Bronchus fibroblast of lung (primary cell): ENCODE results near the gene SLC2A8. TPM values are rescaled to one million over a fixed set of nuclear protein-coding genes. Genes with fewer than 3 reads are reported as not detected.

Source experiments
- total RNA-seq: library from RNA; depleted of rRNA; stranded (reverse); fragments of >200 nt; gene quantifications from 2 replicates; pipeline ENCODE4 v1.2.3, GENCODE V29; 2015

Gene SLC2A8, protein sequence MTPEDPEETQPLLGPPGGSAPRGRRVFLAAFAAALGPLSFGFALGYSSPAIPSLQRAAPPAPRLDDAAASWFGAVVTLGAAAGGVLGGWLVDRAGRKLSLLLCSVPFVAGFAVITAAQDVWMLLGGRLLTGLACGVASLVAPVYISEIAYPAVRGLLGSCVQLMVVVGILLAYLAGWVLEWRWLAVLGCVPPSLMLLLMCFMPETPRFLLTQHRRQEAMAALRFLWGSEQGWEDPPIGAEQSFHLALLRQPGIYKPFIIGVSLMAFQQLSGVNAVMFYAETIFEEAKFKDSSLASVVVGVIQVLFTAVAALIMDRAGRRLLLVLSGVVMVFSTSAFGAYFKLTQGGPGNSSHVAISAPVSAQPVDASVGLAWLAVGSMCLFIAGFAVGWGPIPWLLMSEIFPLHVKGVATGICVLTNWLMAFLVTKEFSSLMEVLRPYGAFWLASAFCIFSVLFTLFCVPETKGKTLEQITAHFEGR
- total RNA-seq, result 8.0 and 9.2 TPM in 2 replicates

DNA sequence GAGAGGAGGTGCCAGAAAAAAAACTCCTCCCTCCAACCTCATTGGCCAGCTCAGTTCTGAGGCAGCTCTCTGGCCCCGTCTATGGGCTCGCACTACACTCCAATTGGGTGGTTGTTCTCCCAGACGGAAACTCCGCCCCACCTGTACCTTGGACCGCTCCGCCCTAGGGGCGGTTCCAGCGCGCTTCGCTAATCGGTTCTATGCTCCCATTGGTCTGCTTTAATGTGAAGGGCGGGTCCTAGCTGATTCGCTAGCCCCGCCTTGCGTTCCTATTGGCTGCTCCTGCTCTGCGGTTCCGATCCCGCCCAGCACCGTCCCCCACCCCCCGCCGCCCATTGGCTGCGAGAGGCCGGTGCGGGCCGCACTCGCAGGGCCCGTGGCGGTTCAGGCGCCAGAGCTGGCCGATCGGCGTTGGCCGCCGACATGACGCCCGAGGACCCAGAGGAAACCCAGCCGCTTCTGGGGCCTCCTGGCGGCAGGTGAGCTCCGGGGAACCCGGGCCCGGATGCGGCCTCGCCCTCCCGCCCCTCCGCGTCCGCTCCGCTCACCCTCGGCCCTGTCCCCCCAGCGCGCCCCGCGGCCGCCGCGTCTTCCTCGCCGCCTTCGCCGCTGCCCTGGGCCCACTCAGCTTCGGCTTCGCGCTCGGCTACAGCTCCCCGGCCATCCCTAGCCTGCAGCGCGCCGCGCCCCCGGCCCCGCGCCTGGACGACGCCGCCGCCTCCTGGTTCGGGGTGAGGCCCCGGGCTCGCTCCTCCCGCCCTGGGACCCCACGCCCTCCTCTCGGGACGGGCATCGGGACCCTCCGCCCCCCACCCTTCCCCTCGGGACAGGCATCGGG lies at the start of gene SLC2A8:
SLC2A8 (plus strand) TSS at position 362 of the 838 bp plus-strand sequence; CDS start at position 424, 62 bp downstream.

GRCh38 chr9:127423934-127424675 lies 27.1 kb downstream of the SLC2A8 start, which contains the start of gene ZNF79:
TSS of gene ZNF79 (plus strand) at chr9:127424382. CDS start at chr9:127424788, 406 bp downstream.

DNA sequence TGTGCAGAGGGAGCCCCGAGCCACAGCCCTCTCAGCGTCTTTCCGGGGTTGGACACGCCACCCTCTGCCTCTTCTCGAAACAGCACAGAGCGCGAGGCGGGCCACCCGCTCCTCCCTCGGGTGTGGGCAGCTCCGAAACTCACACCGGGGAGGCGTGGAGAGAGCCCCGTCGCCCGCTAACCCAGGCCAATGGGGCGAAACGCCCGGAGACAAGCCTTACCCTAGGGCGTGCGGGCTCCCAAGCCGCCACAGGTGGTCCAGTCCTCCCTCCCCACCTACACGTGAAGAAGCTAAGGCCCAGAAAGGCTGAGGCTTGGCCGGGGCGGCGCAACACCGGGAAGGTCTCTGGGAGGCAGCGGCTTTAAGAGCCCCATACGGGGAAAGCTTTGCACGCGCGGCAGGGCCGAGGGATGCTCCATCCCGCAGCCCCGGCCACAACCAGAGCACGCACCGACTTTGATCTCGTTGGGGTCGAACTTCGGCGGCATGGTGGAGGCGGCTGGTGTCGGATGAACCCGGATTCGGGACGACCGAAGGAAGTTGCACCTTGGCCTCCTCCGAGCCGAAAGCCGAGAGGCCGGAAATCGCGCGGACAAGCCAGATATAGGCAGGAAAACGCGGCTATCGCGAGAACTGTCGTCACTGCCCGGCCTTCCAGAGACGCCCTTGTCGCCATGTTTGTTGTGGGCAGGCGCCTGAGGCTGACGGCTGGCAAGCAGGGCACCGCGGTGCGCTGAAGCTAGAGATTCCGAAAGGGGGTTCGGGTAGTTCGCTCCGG lies 54.0 kb downstream of the SLC2A8 start, which contains the start of the genes LRSAM1 and RPL12:
LRSAM1 (plus strand) TSS at position 681 of the 778 bp plus-strand sequence. CDS start 3,018 bp downstream, outside the sequence.
RPL12 (minus strand) TSS at position 577 of the 778 bp plus-strand sequence; CDS start at position 488, 89 bp downstream.

Other genes with a start within 250 kb of the SLC2A8 start
- 2.4 TPM in 2 replicates for gene GARNL3, start 132.4 kb upstream of the SLC2A8 start, total RNA-seq
- gene ZNF79, start 27.2 kb downstream of the SLC2A8 start, total RNA-seq, result 3.7 and 5.4 TPM in 2 replicates
- gene RPL12, start 54.2 kb downstream of the SLC2A8 start, total RNA-seq, result 2,992 and 2,996 TPM in 2 replicates
- 10.7 and 16.3 TPM in 2 replicates for gene LRSAM1, start 54.3 kb downstream of the SLC2A8 start, total RNA-seq
- 19.0 and 20.1 TPM in 2 replicates for gene STXBP1, start 215.1 kb downstream of the SLC2A8 start, total RNA-seq